ENCODE data around the gene ELAC2.

The ELAC2 gene

DNA sequence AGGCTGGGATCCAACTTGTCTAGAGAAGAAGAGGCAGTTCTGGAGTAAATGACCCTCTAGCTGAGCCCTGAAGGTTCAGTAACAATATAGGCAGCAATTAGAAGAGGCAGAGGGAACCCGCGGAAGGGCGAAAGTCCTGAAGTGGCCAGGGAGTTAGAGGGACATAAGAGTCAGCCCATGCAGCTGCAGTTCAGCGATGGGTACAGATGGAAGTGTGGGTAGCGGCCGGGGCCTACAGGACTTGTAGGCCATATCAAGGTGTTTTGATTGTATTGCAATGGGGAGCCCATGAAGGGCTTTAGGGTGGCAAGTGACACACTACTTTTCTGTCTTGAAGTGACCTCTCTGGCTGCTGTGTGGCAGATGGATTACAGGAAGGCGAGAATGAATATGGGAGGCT is 3.0 kb downstream of the ELAC2 start:
- Histone ChIP-seq H3K27me3 (ENCODE audit: insufficient read depth, low read length) (no peaks in the 10 kb centered on the region), H3K4me3 (ENCODE audit: low read length) (no peak overlapping the region), H3K4me1 (ENCODE audit: insufficient read depth, low read length) (0 out of 2 replicates have a peak, but pooled peaks cover 4% of the 10 kb centered on the region), H3K27ac (ENCODE audit: low read depth, low read length) (no peak overlapping the region), H3K9me3 (ENCODE audit: insufficient read depth, low read depth, low read length) (no peaks in the 10 kb centered on the region), H3K9ac (ENCODE audit: low read depth, low read length) (no peak overlapping the region), H3K36me3 (ENCODE audit: insufficient read depth, low read length) (peaks cover 67% of the 10 kb centered on the region)
- 95% methylated on average over 7 of the region's 7 CpGs for WGBS

DNA sequence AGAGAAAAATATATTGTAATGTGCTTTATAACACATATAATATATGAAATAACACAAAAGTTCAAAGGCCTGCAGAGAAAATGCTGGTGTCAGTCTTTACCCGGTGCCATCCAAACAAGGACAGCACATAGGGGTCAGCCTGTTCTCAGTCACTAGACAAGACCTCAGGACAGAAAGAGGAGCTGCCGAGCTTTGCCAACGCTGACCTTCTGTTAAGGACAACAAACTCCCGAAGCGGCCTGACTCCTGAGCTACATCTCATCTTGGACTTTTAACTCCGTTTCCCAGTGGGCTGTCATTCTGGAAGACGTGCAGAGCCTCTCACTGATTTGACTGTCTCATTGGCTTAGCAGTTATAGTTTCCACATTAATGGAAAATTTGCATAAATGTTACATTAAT is 6.9 kb downstream of the ELAC2 start:
- WGBS, result 92% methylated on average over 7 of the region's 7 CpGs

DNA sequence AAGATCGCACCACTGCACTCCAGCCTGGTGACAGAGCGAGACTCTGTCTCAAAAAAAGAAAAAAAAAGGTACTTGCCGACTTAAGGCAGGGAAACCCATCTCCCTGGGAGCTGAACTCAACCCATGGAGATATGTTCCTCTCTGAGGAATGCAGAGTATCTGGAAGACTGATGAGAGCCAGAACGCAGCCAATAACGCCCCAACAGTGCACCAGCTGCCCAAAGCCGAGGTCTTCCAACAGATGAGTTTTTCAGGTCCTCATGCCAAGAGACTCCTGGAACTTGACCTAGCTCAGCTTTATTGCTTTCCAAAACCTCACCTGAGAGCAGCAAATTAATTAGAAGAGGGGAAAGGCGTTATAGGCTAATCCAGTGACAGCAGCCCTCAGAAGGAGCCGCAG is 9.4 kb downstream of the ELAC2 start:
- Histone ChIP-seq H3K4me3 (ENCODE audit: low read length) (no peak overlapping the region), H3K9ac (ENCODE audit: low read depth, low read length) (no peak overlapping the region), H3K9me3 (ENCODE audit: insufficient read depth, low read depth, low read length) (no peaks in the 10 kb centered on the region), H3K27ac (ENCODE audit: low read depth, low read length) (no peak overlapping the region), H3K36me3 (ENCODE audit: insufficient read depth, low read length) (peaks cover 98% of the 10 kb centered on the region), H3K27me3 (ENCODE audit: insufficient read depth, low read length) (no peaks in the 10 kb centered on the region), H3K4me1 (ENCODE audit: insufficient read depth, low read length) (no peaks in the 10 kb centered on the region)
- 95% methylated on average over 8 of the region's 8 CpGs for WGBS

More for the DNA sequence above, 6.9 kb downstream of the ELAC2 start:
- Histone ChIP-seq H3K36me3 (ENCODE audit: insufficient read depth, low read length) (peaks cover 98% of the 10 kb centered on the region), H3K4me1 (ENCODE audit: insufficient read depth, low read length) (no peaks in the 10 kb centered on the region), H3K27ac (ENCODE audit: low read depth, low read length) (no peak overlapping the region), H3K9me3 (ENCODE audit: insufficient read depth, low read depth, low read length) (no peaks in the 10 kb centered on the region), H3K4me3 (ENCODE audit: low read length) (no peak overlapping the region), H3K9ac (ENCODE audit: low read depth, low read length) (no peak overlapping the region), H3K27me3 (ENCODE audit: insufficient read depth, low read length) (no peaks in the 10 kb centered on the region)

DNA sequence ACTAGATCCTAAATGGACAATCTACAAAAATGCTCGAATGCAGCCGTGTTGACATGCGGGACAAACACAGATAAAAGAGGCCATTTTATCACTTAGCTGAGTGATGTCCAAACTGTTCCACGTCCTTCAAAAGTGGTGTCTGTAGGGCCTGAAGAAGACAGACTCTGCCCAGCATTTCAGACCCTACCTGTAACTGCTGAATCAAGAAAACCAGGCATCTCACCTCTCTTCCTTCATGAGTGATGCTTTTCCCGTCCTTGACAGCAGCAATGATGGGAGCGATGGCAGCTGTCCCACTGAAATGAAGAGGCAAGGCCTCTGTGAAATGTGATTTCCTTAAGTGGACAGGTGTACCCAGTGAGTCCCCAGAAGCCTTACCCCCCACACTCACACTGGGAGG is 12.3 kb downstream of the ELAC2 start:
- H3K27ac ChIP-seq (ENCODE audit: low read depth, low read length), result no peak overlapping the region
- H3K9ac ChIP-seq (ENCODE audit: low read depth, low read length), result no peak overlapping the region
- WGBS, result 98% methylated on average over 6 of the region's 6 CpGs

DNA sequence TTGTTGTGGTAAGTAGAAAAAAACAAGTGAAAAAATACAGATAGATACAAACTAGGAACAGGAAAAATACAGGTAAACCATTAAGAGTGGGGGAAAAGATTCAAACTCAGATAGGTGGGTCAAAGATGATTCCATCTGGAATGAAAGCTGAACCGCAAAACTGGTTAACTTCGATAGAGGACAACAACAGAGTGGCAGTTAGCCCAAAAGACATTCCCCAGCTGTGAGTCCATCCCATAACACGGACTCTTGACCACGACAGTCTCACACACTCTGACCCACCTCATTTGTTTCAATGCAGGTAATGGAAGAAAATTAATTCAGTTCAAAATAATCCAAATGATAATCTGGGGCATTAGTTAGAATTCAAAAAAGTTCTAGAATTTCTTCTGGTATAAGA is 13.5 kb downstream of the ELAC2 start:
- Histone ChIP-seq H3K4me1 (ENCODE audit: insufficient read depth, low read length) (no peaks in the 10 kb centered on the region), H3K9ac (ENCODE audit: low read depth, low read length) (no peak overlapping the region), H3K27ac (ENCODE audit: low read depth, low read length) (no peak overlapping the region), H3K36me3 (ENCODE audit: insufficient read depth, low read length) (peaks cover 97% of the 10 kb centered on the region), H3K9me3 (ENCODE audit: insufficient read depth, low read depth, low read length) (no peaks in the 10 kb centered on the region), H3K4me3 (ENCODE audit: low read length) (no peak overlapping the region), H3K27me3 (ENCODE audit: insufficient read depth, low read length) (no peaks in the 10 kb centered on the region)
- 97% methylated on average over 4 of the region's 4 CpGs for WGBS

More for the DNA sequence above, 12.3 kb downstream of the ELAC2 start:
- Histone ChIP-seq H3K4me3 (ENCODE audit: low read length) (no peak overlapping the region), H3K9me3 (ENCODE audit: insufficient read depth, low read depth, low read length) (no peaks in the 10 kb centered on the region), H3K4me1 (ENCODE audit: insufficient read depth, low read length) (no peaks in the 10 kb centered on the region), H3K36me3 (ENCODE audit: insufficient read depth, low read length) (peaks cover 97% of the 10 kb centered on the region), H3K27me3 (ENCODE audit: insufficient read depth, low read length) (no peaks in the 10 kb centered on the region)

DNA sequence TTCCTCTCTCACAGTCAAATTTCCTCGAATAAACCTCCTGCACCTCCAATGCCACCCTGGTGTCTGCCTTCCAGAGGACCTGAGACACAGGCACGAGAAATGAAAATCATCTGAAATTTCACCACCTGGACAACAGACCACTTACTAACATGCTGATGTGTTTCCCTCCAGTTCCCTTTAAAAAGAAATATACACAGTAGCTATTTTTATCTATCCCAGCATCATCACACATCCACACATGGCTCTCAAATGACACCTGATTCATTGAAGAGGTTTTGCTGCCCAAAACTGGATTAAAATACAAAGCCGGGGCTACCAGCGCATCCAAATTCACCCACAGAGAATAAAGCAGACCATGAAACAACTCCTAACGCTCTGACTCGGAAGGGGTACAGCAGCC is 13.9 kb downstream of the ELAC2 start:
- no peak overlapping the region for H3K9ac ChIP-seq (ENCODE audit: low read depth, low read length)
- H3K36me3 ChIP-seq (ENCODE audit: insufficient read depth, low read length), result peaks cover 97% of the 10 kb centered on the region
- H3K9me3 ChIP-seq (ENCODE audit: insufficient read depth, low read depth, low read length), result no peaks in the 10 kb centered on the region
- H3K4me1 ChIP-seq (ENCODE audit: insufficient read depth, low read length), result no peaks in the 10 kb centered on the region
- H3K4me3 ChIP-seq (ENCODE audit: low read length), result no peak overlapping the region
- WGBS, result 97% methylated on average over 6 of the region's 6 CpGs
- no peak overlapping the region for H3K27ac ChIP-seq (ENCODE audit: low read depth, low read length)
- no peaks in the 10 kb centered on the region for H3K27me3 ChIP-seq (ENCODE audit: insufficient read depth, low read length)

DNA sequence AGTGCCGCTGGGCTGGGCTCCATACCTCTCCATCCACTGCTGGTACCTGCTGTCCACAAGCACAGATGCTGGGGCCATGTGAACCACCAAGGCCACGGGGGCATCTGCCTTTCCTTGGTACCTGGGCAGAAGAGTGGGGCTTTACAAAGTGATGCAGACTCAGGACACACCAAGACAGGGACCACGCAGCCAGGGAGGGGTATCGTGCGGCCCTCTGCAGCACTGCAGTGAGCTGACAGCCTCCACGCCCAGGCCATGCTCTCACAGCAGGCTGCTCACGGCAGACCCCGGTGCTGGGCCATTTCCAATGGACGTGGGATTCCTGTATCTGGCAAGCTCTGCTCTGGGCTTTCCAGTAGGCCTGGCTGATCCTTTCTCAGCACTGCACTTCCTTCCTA is 14.4 kb downstream of the ELAC2 start:
- H3K36me3 ChIP-seq (ENCODE audit: insufficient read depth, low read length), result peaks cover 97% of the 10 kb centered on the region
- no peaks in the 10 kb centered on the region for H3K27me3 ChIP-seq (ENCODE audit: insufficient read depth, low read length)
- 91% methylated on average over 9 of the region's 9 CpGs for WGBS
- H3K9me3 ChIP-seq (ENCODE audit: insufficient read depth, low read depth, low read length), result no peaks in the 10 kb centered on the region
- H3K4me3 ChIP-seq (ENCODE audit: low read length), result no peak overlapping the region
- H3K4me1 ChIP-seq (ENCODE audit: insufficient read depth, low read length), result no peaks in the 10 kb centered on the region
- H3K9ac ChIP-seq (ENCODE audit: low read depth, low read length), result no peak overlapping the region
- H3K27ac ChIP-seq (ENCODE audit: low read depth, low read length), result no peak overlapping the region

DNA sequence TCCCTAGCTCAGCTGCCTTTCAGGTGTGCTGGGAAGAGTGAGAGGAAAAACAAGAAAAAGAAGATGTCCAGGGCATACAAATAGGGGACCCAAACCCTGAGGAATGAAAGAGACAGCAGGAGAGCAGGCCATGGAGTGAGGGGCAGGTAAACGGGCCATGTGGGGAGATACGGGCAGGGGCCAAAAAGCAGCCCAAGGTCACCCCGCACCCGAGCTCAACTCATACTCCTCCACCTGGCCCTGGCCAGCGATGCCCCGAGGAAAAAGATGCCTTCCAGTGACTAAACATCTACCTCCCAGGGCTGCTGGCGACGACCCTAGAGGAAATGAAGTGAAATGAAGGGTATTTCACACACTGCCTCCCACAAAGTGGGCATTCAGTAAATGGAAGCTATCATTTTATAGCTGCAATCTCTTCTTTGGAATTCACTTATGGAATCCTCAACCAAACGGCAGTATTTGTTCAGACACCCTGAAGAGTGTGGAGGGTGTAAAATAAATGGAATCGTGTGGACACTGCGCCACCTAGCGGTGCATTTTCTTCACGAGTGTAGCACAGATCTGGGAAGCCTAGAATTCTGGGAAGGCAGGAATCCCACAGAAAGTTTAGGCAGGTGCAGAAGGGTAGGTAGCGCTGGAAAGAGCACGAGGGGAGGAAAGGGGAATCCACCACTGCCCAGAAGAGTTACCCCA is 14.9 kb downstream of the ELAC2 start:
- Histone ChIP-seq H3K36me3 (ENCODE audit: insufficient read depth, low read length) (peaks cover 98% of the 10 kb centered on the region), H3K27me3 (ENCODE audit: insufficient read depth, low read length) (no peaks in the 10 kb centered on the region), H3K9me3 (ENCODE audit: insufficient read depth, low read depth, low read length) (no peaks in the 10 kb centered on the region), H3K4me1 (ENCODE audit: insufficient read depth, low read length) (no peaks in the 10 kb centered on the region), H3K9ac (ENCODE audit: low read depth, low read length) (no peak overlapping the region), H3K4me3 (ENCODE audit: low read length) (no peak overlapping the region), H3K27ac (ENCODE audit: low read depth, low read length) (no peak overlapping the region)
- WGBS, result 63% methylated on average over 14 of the region's 15 CpGs

DNA sequence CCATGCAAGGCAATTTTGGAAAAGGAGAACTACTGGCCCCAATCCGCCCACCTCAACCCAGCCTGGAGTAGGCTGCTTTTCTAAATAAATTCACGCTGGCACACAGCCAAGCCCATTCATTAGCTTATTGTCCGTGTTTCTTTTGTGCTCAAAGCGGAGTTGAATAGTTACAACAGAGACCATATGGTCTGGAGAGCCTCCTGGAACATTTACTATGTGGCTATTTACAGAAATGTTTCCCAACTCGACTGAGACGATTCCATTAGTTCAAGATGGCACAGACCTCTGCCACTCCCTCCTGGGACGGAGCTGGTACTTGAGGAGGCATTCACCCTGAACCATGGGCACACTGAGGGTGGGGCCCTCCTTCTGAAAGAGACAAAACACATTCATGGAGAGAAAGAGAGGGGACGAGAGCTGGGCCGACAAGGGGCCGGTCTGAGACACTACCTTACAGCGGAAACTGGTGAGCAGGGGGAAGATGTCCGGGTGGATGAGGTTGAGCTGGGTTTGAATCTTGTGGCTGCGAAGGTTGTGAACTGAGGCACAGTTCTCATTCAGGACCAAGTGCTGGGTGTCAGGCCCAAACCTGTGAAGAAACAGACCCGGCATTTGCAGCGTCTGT is 15.7 kb downstream of the ELAC2 start:
- Histone ChIP-seq H3K9ac (ENCODE audit: low read depth, low read length) (no peak overlapping the region), H3K4me3 (ENCODE audit: low read length) (no peak overlapping the region), H3K36me3 (ENCODE audit: insufficient read depth, low read length) (peaks cover 98% of the 10 kb centered on the region), H3K27ac (ENCODE audit: low read depth, low read length) (no peak overlapping the region), H3K4me1 (ENCODE audit: insufficient read depth, low read length) (no peaks in the 10 kb centered on the region), H3K9me3 (ENCODE audit: insufficient read depth, low read depth, low read length) (no peaks in the 10 kb centered on the region), H3K27me3 (ENCODE audit: insufficient read depth, low read length) (no peaks in the 10 kb centered on the region)
- WGBS, result 98% methylated on average over 15 of the region's 15 CpGs

DNA sequence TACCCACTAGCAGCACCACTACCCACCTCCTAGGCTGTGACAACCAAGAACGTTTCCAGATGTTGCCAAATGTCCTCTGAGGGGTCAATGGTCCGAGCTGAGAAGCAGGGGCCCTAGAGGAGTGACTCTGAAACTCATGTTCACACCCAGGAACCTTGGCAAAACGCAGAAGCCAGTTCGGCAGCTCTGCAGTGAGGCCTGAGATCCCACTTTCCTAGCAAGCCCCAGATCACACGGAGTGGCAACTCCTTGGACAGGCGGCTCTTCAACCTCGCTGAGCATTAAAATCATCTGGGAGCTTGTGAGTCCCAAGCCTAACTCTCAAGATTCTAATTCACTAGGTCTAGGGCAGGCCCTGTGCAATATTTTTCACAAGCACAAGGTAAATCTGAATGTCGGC is 17.3 kb downstream of the ELAC2 start:
- H3K4me3 ChIP-seq (ENCODE audit: low read length), result no peak overlapping the region
- no peaks in the 10 kb centered on the region for H3K4me1 ChIP-seq (ENCODE audit: insufficient read depth, low read length)
- peaks cover 99% of the 10 kb centered on the region for H3K36me3 ChIP-seq (ENCODE audit: insufficient read depth, low read length)
- WGBS, result 97% methylated on average over 8 of the region's 8 CpGs
- no peaks in the 10 kb centered on the region for H3K9me3 ChIP-seq (ENCODE audit: insufficient read depth, low read depth, low read length)
- no peaks in the 10 kb centered on the region for H3K27me3 ChIP-seq (ENCODE audit: insufficient read depth, low read length)
- H3K9ac ChIP-seq (ENCODE audit: low read depth, low read length), result no peak overlapping the region
- no peak overlapping the region for H3K27ac ChIP-seq (ENCODE audit: low read depth, low read length)

DNA sequence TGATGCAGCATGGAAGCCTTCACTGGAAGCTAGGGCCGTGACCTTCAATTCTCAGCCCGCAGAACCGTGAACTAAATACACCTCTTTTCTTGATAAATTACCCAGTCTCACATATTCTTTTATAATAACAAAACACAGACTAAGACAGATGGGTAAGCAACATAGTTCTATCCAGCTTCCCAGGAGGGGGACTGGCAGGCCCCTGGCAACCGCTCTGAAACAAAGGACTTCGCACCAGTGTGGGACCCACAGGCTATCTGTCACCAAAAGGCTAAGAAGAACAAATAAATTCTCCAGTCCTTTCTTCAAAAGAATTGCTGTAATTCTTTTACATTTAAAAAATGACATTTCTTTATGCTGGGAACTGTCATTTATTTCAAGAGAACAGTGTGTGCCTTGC is 19.0 kb downstream of the ELAC2 start:
- Histone ChIP-seq H3K4me3 (ENCODE audit: low read length) (no peak overlapping the region), H3K9ac (ENCODE audit: low read depth, low read length) (no peak overlapping the region), H3K27ac (ENCODE audit: low read depth, low read length) (no peak overlapping the region), H3K4me1 (ENCODE audit: insufficient read depth, low read length) (no peaks in the 10 kb centered on the region), H3K27me3 (ENCODE audit: insufficient read depth, low read length) (no peaks in the 10 kb centered on the region), H3K36me3 (ENCODE audit: insufficient read depth, low read length) (peaks cover 99% of the 10 kb centered on the region), H3K9me3 (ENCODE audit: insufficient read depth, low read depth, low read length) (no peaks in the 10 kb centered on the region)
- over 99% methylated on average over 5 of the region's 5 CpGs for WGBS

Data from HUES64 (cell line).